ENCODE data around the gene PTPRR.
A peak's percentile ranks its signal among the peaks of the same experiment; 100 is the strongest.

PTPRR gene

DNA sequence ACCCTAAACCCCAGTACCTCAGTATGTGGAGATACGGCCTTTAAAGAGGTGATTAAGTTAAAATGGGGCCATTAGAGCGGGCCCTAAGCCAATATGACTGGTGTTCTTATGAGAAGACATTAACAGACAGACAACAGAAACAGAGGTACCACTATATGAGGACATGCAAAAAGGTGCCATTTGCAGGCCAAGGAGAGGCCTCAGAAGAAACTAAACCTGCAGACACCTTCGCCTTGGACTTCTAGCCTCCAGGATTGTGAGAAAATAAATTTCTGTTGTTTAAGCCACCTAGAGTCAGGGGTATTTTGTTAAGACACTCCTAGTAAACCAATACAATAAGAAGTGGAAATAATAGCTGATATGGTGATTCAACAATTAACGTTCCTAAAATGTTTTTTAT, 315.9 kb downstream of the PTPRR start:
- DNase-seq (ENCODE audit: low read depth): no peak
- TF ChIP-seq, protein P1, sequence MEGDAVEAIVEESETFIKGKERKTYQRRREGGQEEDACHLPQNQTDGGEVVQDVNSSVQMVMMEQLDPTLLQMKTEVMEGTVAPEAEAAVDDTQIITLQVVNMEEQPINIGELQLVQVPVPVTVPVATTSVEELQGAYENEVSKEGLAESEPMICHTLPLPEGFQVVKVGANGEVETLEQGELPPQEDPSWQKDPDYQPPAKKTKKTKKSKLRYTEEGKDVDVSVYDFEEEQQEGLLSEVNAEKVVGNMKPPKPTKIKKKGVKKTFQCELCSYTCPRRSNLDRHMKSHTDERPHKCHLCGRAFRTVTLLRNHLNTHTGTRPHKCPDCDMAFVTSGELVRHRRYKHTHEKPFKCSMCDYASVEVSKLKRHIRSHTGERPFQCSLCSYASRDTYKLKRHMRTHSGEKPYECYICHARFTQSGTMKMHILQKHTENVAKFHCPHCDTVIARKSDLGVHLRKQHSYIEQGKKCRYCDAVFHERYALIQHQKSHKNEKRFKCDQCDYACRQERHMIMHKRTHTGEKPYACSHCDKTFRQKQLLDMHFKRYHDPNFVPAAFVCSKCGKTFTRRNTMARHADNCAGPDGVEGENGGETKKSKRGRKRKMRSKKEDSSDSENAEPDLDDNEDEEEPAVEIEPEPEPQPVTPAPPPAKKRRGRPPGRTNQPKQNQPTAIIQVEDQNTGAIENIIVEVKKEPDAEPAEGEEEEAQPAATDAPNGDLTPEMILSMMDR (conservative IDR thresholded peaks at IDR 0.05; ENCODE audit: control insufficient read depth, insufficient read depth, low read depth, low read length): no peak
- H3K4me3 ChIP-seq (ENCODE audit: control insufficient read depth, low read depth, low read length): no peak overlapping the region

DNA sequence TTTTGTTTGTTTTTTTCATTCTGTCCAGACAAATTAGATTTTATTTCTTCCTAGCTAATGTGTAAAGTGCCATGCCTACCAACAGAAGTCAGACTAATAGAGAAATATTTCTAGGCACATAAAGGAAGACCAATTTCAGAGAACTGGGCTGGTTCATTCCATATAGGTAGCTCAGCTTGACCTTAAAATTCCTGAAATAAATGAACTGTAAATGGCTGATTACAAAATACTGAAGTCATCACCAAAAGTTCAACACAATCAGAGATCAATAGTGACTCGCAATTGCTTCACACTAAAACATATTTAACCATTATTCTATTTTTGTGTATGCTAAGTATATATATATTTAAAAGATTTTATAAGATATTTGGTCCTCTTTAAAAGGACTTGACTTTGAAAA, 317.5 kb downstream of the PTPRR start:
- DNase-seq (ENCODE audit: low read depth): no peak
- H3K4me3 ChIP-seq (ENCODE audit: control insufficient read depth, low read depth, low read length): no peak overlapping the region
- TF ChIP-seq, protein P1 (conservative IDR thresholded peaks at IDR 0.05; ENCODE audit: control insufficient read depth, insufficient read depth, low read depth, low read length): no peak

DNA sequence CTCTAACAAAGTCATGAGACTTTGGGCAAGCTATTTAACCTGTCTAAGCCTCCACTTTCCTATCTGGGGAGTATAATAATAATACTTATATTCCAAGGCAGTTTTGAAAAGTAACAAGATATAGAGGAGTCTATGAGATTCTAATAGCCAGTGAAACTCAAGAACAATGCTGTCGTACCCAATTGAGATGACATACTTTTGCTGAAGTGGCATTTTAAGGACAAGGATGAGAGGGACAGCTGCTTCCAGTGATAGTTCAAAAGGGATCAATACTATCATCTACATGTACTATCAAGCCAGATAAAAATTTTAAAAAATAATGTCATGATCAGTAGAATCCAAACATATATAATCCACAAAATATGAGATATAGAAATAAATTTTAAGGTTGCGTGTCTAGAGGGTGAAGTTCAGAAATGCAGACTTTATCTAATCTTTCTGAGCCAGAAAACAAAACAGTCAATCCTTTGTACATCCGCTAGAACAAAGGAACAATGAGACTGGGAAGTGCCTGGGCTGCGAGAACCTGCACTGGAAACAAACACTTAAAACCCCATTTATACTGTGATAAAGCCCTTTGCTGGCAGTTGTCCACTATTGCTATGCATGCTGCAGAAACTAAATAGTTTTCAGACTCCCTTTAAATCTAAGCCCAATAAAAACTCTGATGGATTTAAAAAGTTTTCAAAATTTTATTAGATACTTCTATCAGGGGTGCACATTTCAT, 321.9 kb downstream of the PTPRR start:
- TF ChIP-seq, protein P1 (conservative IDR thresholded peaks at IDR 0.05; ENCODE audit: control insufficient read depth, insufficient read depth, low read depth, low read length): no peak
- DNase-seq (ENCODE audit: low read depth): no peak
- no peak overlapping the region for H3K4me3 ChIP-seq (ENCODE audit: control insufficient read depth, low read depth, low read length)

DNA sequence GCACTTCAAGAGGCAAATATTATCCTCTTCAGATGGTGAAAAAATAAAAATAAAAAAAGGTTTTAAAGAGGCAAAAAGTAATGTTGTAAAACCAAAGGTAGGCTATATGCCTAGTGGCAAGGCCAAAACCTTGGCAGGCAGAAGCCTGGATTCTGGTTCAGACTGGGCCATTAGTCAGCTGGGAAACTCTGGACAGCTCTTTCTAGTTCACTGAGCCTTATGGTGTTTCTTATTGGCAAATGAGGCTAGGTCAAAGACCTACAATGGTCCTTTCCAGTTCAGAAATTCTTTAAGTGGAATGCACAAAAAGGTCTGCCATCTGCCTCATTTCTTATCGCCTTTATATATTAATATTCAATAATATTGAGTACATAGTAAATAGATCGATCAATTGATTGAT, 327.9 kb downstream of the PTPRR start:
- DNase-seq (ENCODE audit: low read depth): no peak
- no peak overlapping the region for H3K4me3 ChIP-seq (ENCODE audit: control insufficient read depth, low read depth, low read length)

DNA sequence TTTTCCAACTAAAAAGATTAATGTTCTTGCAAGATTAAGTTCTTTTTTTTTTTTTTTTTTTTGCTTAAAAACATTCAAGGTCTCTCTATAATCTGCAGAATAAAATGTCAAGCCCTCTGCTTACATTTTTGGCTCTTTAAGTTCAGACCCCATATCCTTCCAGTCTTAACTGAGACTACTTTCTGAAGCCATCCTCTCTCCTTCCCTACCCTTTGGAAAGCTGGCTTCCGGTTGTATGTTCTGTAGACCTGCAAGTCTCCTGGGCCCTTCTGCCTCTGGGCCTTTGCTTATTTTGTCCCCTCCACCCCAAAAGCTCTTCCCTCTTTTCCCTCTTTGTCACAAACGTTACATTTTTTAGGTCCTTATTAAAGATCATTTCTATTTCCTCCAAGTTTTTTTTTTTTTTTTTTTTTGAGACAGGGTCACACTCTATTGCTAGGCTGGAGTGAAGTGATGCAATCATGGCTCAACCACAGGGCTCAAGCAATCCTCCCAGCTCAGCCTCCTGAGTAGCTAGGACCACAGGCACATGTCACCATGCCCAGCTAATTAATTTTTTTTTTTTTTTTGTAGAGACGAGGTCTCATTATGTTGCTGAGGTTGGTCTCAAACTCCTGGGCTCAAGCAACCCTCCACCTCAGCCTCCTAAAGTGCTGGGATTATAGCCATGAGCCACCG, 329.9 kb downstream of the PTPRR start:
- TF ChIP-seq, protein P1 (conservative IDR thresholded peaks at IDR 0.05; ENCODE audit: control insufficient read depth, insufficient read depth, low read depth, low read length): no peak
- no peak for DNase-seq (ENCODE audit: low read depth)
- H3K4me3 ChIP-seq (ENCODE audit: control insufficient read depth, low read depth, low read length): no peak overlapping the region

More for the DNA sequence above, 327.9 kb downstream of the PTPRR start:
- TF ChIP-seq, protein P1 (conservative IDR thresholded peaks at IDR 0.05; ENCODE audit: control insufficient read depth, insufficient read depth, low read depth, low read length): no peak

DNA sequence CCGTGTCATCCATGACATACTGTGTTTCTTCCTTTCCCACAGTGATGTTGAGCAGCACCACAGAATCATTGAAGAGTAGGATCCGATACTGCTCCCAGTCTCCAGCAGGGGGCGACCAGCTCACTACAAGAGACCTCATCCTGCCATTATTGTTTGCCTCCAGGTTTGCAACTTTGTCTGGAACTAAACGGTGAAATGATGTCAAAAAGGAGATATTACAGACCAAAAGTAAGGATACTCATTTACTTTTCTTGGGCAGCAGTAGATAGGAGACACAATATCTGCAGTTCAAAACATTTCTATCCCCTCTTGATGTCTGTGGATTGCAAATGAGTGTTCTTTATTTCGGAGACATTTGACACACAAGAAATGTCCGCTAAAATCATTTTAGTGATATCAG, 330.5 kb downstream of the PTPRR start:
- H3K4me3 ChIP-seq (ENCODE audit: control insufficient read depth, low read depth, low read length): no peak overlapping the region
- peak; percentile 76 for DNase-seq (ENCODE audit: low read depth)

More for the DNA sequence above, 330.5 kb downstream of the PTPRR start:
- TF ChIP-seq, protein P1 (conservative IDR thresholded peaks at IDR 0.05; ENCODE audit: control insufficient read depth, insufficient read depth, low read depth, low read length): peak; percentile 94

Measured in fibroblast of mammary gland (primary cell).